ENCODE results near the gene FEM1A.

The FEM1A gene

DNA sequence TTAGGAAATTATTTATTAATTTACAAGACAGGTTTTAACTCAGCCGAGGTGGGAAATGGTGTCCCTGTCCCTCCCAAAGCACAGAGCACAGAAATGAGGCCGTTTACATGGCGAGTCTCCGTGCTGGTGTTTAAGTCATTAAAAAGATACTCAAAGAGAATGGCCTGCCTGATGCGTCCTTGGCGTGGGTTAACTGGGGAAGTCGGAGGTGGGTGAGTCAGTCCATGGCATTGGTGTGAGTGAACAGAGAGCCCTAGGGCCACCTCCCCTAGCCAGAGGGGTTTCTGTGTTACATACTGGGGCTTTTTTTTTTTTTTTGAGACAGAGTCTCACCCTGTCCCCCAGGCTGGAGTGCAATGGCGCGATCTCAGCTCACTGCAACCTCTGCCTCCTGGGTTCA is 3.9 kb downstream of the FEM1A start:
- Histone ChIP-seq H3K9me3 (ENCODE audit: insufficient read depth, low read length) (no peaks in the 10 kb centered on the region), H3K9ac (ENCODE audit: low read length) (no peak overlapping the region), H3K4me3 (ENCODE audit: low read length) (no peak overlapping the region), H3K27me3 (ENCODE audit: low read depth, low read length) (no peaks in the 10 kb centered on the region), H3K36me3 (replicated peaks; ENCODE audit: low read depth, low read length) (peaks cover 32% of the 10 kb centered on the region), H3K79me2 (ENCODE audit: low read length) (peaks cover 56% of the 10 kb centered on the region), H3K4me1 (ENCODE audit: low read length) (peaks cover 7% of the 10 kb centered on the region), H3K4me2 (ENCODE audit: low read length) (no peak overlapping the region), H4K20me1 (ENCODE audit: insufficient read depth, low read length) (no peaks in the 10 kb centered on the region), H2AFZ (ENCODE audit: low read depth, low read length) (no peak overlapping the region), H3K27ac (ENCODE audit: low read length) (no peak overlapping the region)
- TF ChIP-seq, protein P1, sequence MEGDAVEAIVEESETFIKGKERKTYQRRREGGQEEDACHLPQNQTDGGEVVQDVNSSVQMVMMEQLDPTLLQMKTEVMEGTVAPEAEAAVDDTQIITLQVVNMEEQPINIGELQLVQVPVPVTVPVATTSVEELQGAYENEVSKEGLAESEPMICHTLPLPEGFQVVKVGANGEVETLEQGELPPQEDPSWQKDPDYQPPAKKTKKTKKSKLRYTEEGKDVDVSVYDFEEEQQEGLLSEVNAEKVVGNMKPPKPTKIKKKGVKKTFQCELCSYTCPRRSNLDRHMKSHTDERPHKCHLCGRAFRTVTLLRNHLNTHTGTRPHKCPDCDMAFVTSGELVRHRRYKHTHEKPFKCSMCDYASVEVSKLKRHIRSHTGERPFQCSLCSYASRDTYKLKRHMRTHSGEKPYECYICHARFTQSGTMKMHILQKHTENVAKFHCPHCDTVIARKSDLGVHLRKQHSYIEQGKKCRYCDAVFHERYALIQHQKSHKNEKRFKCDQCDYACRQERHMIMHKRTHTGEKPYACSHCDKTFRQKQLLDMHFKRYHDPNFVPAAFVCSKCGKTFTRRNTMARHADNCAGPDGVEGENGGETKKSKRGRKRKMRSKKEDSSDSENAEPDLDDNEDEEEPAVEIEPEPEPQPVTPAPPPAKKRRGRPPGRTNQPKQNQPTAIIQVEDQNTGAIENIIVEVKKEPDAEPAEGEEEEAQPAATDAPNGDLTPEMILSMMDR (IDR thresholded peaks at IDR 0.05; ENCODE audit: low read depth, low read length), result no peak
- TF ChIP-seq EZH2phosphoT487 (IDR thresholded peaks at IDR 0.05; ENCODE audit: low read depth), result no peak

GRCh38 chr19:4800591-4801081 is 9.1 kb downstream of the FEM1A start:
- H3K27ac ChIP-seq (ENCODE audit: low read length), result no peak overlapping the region
- H4K20me1 ChIP-seq (ENCODE audit: insufficient read depth, low read length), result no peaks in the 10 kb centered on the region
- H3K4me1 ChIP-seq (ENCODE audit: low read length), result no peaks in the 10 kb centered on the region; the same call in 1 of the 2 replicates
- no peaks in the 10 kb centered on the region for H3K9me3 ChIP-seq (ENCODE audit: insufficient read depth, low read length)
- no peak overlapping the region for H3K4me2 ChIP-seq (ENCODE audit: low read length)
- H2AFZ ChIP-seq (ENCODE audit: low read depth, low read length), result no peak overlapping the region
- peaks cover 11% of the 10 kb centered on the region for H3K36me3 ChIP-seq (replicated peaks; ENCODE audit: low read depth, low read length)
- H3K27me3 ChIP-seq (ENCODE audit: low read depth, low read length), result no peaks in the 10 kb centered on the region
- peaks cover 16% of the 10 kb centered on the region for H3K79me2 ChIP-seq (ENCODE audit: low read length)
- no peak overlapping the region for H3K4me3 ChIP-seq (ENCODE audit: low read length)
- TF ChIP-seq EZH2phosphoT487 (IDR thresholded peaks at IDR 0.05; ENCODE audit: low read depth), result no peak
- TF ChIP-seq, protein P1 (IDR thresholded peaks at IDR 0.05; ENCODE audit: low read depth, low read length), result no peak
- H3K9ac ChIP-seq (ENCODE audit: low read length), result no peak overlapping the region

GRCh38 chr19:4801085-4801619 is 9.6 kb downstream of the FEM1A start:
- Histone ChIP-seq H3K79me2 (ENCODE audit: low read length) (peaks cover 12% of the 10 kb centered on the region), H3K4me3 (ENCODE audit: low read length) (no peak overlapping the region), H4K20me1 (ENCODE audit: insufficient read depth, low read length) (no peaks in the 10 kb centered on the region), H3K9me3 (ENCODE audit: insufficient read depth, low read length) (no peaks in the 10 kb centered on the region), H3K27ac (ENCODE audit: low read length) (no peak overlapping the region), H2AFZ (ENCODE audit: low read depth, low read length) (no peak overlapping the region), H3K27me3 (ENCODE audit: low read depth, low read length) (no peaks in the 10 kb centered on the region), H3K9ac (ENCODE audit: low read length) (no peak overlapping the region), H3K4me2 (ENCODE audit: low read length) (no peak overlapping the region), H3K36me3 (replicated peaks; ENCODE audit: low read depth, low read length) (peaks cover 11% of the 10 kb centered on the region), H3K4me1 (ENCODE audit: low read length) (no peaks in the 10 kb centered on the region; the same call in 1 of the 2 replicates)
- TF ChIP-seq EZH2phosphoT487 (IDR thresholded peaks at IDR 0.05; ENCODE audit: low read depth), result no peak
- TF ChIP-seq, protein P1 (IDR thresholded peaks at IDR 0.05; ENCODE audit: low read depth, low read length), result no peak

DNA sequence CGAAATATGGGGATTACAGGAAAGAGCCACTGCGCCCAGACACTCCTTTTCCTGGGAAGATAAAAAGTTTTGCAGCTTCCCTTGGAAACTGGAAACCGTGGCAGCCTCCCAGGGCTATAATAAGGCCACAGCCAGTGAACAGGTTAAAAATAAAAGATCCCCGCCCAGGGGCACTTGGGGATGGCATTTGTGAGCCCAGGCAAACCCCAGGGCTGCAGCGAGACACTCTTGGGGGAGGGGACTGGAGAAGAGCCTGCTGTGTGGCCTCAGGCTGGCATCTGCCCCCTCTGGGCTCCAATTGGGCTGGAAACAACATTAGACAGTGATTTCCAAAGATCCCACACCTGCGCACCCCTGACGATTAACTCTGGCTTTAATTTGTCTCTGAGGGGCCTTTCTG is 11.2 kb downstream of the FEM1A start:
- Histone ChIP-seq H4K20me1 (ENCODE audit: insufficient read depth, low read length) (no peaks in the 10 kb centered on the region), H3K4me1 (ENCODE audit: low read length) (peaks cover 8% of the 10 kb centered on the region), H3K36me3 (replicated peaks; ENCODE audit: low read depth, low read length) (peaks cover 5% of the 10 kb centered on the region), H3K4me2 (ENCODE audit: low read length) (no peak overlapping the region), H3K79me2 (ENCODE audit: low read length) (no peaks in the 10 kb centered on the region), H3K4me3 (ENCODE audit: low read length) (no peak overlapping the region), H3K27ac (ENCODE audit: low read length) (no peak overlapping the region), H3K9ac (ENCODE audit: low read length) (no peak overlapping the region), H3K9me3 (ENCODE audit: insufficient read depth, low read length) (no peaks in the 10 kb centered on the region), H2AFZ (ENCODE audit: low read depth, low read length) (no peak overlapping the region), H3K27me3 (ENCODE audit: low read depth, low read length) (no peaks in the 10 kb centered on the region)
- TF ChIP-seq, protein P1 (IDR thresholded peaks at IDR 0.05; ENCODE audit: low read depth, low read length), result no peak
- TF ChIP-seq EZH2phosphoT487 (IDR thresholded peaks at IDR 0.05; ENCODE audit: low read depth), result no peak

Measured in OCI-LY3 (cell line).